SK-N-SH treated with all-trans-retinoic acid at 6 μM for 48 hours (cell line): ENCODE results near the gene COBL.

ENCODE experiments used
- ARNTL ChIP-seq: fragments of 450-650 bp; formaldehyde crosslinking; IDR thresholded peaks from 2 replicates; pipeline ENCODE4 v1.5.0; 2020; ENCODE audit warnings: low read depth, mild to moderate bottlenecking, moderate library complexity, borderline replicate concordance
- CSRNP3 ChIP-seq: fragments of 250-450 bp; sonication (Bioruptor Pico); IDR thresholded peaks from 2 replicates; pipeline ENCODE4 v1.5.1; 2021; ENCODE audit warnings: mild to moderate bottlenecking, moderate library complexity
- ZFP3 ChIP-seq: fragments of 250-450 bp; sonication (Bioruptor Pico); IDR thresholded peaks from 2 replicates; pipeline ENCODE4 v1.5.0; 2020; ENCODE audit warnings: mild to moderate bottlenecking, moderate library complexity
- ZFP30 ChIP-seq: fragments of 450-650 bp; formaldehyde crosslinking; IDR thresholded peaks from 2 replicates; pipeline ENCODE4 v1.5.0; 2022; ENCODE audit warnings: mild to moderate bottlenecking, moderate library complexity
- ZNF565 ChIP-seq: fragments of 450-650 bp; formaldehyde crosslinking; conservative IDR thresholded peaks from 2 replicates; pipeline ENCODE4 v1.5.0; 2020; ENCODE audit warnings: low read depth, mild to moderate bottlenecking, moderate library complexity

DNA sequence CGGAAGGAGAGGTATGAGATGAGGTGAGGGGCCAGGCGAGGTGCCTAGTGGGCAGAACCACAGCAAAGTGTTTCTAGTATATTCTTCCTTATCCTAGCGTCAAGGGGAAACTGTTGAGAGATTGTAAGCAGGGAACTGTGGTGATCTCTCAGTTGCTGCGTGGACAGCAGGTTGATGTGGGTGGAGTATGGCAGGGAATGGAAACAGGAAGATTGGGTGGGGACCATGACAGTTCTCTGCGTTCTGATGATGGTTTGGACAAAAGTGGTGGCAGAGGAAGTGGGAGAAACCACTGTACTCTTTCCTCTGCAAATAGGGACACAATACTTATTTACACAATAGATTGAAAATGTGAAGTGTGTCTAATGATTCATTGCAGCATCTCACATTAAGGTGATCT is 342.4 kb downstream of the COBL start:
- TF ChIP-seq CSRNP3 (CRISPR knock-in tag) (no peak), ZNF565 (no peak), ARNTL (no peak), ZFP3 (CRISPR knock-in tag) (no peak), ZFP30 (no peak)
